Measurements from ENCODE around the gene NCLN. TPM values are rescaled to one million over a fixed set of nuclear protein-coding genes. Genes with fewer than 3 reads are reported as not detected.

NCLN gene
- total and polyA plus RNA-seq, 9 donors = 5.3 to 43.6 (median 22.1) TPM

DNA sequence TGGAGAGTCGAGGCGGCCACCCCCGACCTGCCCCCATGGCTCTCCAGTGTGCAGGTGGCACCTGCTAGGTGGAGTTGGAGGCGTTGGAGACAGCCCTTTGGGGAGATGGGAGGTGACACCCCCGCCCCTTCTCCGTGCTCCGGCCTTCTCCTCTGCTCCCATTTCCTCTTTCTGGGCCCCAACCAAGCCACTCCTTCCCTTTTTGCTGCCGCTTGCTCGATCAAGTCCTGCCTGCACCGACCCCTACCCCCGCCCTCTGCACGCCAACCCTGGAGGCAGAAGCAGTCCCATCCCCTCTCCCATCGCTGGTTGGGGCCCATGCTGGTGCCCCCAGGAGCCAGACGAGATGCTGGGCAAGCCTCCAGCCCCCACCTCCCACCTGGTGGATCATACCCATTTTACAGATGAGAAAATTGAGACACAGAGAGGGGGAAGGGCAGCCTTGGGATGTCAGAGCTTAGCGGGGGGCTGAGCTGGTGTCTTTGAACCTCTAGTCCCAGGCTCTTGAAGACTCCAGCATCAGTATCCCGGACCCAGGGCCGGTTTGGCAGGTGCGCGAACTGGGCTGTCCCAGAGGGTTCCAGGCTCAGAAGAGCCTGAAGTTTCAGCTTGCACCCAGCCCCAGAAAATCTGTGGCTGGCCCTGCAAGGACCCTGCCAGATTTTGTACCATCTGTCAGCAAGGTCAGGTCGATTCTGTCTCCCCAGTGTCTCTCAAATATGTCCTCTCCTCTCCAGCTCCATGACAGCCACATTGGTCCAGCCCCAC, 39.6 kb upstream of the NCLN start:
- no peaks in the 10 kb centered on the region for H3K9me3 ChIP-seq
- no peak overlapping the region for H3K27ac ChIP-seq
- intact Hi-C loops (cut with DNase I) = no loop called here
- WGBS, 3 donors = 73 to 75% (median 74%) methylated on average over 19 to 20 of the region's 20 CpGs
- no peak overlapping the region for H3K4me3 ChIP-seq
- H3K4me1 ChIP-seq (ENCODE audit: insufficient read depth) = peaks cover 7% of the 10 kb centered on the region
- H3K36me3 ChIP-seq = no peaks in the 10 kb centered on the region
- H3K27me3 ChIP-seq = no peaks in the 10 kb centered on the region
- TF ChIP-seq EP300 (IDR thresholded peaks at IDR 0.05) = no peak
- no peak for TF ChIP-seq POLR2A (IDR thresholded peaks at IDR 0.05)
- TF ChIP-seq, protein P1, sequence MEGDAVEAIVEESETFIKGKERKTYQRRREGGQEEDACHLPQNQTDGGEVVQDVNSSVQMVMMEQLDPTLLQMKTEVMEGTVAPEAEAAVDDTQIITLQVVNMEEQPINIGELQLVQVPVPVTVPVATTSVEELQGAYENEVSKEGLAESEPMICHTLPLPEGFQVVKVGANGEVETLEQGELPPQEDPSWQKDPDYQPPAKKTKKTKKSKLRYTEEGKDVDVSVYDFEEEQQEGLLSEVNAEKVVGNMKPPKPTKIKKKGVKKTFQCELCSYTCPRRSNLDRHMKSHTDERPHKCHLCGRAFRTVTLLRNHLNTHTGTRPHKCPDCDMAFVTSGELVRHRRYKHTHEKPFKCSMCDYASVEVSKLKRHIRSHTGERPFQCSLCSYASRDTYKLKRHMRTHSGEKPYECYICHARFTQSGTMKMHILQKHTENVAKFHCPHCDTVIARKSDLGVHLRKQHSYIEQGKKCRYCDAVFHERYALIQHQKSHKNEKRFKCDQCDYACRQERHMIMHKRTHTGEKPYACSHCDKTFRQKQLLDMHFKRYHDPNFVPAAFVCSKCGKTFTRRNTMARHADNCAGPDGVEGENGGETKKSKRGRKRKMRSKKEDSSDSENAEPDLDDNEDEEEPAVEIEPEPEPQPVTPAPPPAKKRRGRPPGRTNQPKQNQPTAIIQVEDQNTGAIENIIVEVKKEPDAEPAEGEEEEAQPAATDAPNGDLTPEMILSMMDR (IDR thresholded peaks at IDR 0.05) = no peak
- DNase-seq = no peak

DNA sequence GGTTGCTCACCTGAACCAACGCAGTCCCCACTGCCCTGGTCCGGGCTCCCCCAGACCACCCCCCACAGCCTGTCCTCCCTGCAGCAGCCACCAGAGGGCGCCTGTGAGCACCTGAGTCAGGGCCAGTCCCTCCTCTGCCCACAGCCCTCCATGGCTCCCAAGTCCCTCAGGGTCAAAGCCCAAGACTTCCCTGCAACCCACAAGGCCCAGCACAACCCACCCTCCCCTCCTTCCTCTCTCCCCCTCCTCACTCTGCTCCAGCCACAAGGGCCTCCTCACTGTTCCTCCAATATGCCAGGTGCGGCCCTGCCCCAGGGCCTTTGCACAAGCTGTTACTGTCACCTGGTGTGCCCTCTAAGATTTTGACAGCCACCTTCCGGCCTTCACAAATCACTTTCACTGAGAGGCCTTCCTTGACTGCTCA, 39.0 kb upstream of the NCLN start:
- no peak for DNase-seq
- Histone ChIP-seq H3K27me3 (no peaks in the 10 kb centered on the region), H3K9me3 (no peaks in the 10 kb centered on the region), H3K36me3 (no peaks in the 10 kb centered on the region), H3K27ac (no peak overlapping the region), H3K4me1 (ENCODE audit: insufficient read depth) (peaks cover 5% of the 10 kb centered on the region), H3K4me3 (no peak overlapping the region)
- intact Hi-C loops (cut with DNase I) = no loop called here
- 61 to 69% (median 66%) methylated on average over 5 of the region's 5 CpGs for WGBS, 3 donors
- TF ChIP-seq, protein P1 (IDR thresholded peaks at IDR 0.05) = no peak
- no peak for TF ChIP-seq POLR2A (IDR thresholded peaks at IDR 0.05)
- no peak for TF ChIP-seq EP300 (IDR thresholded peaks at IDR 0.05)

DNA sequence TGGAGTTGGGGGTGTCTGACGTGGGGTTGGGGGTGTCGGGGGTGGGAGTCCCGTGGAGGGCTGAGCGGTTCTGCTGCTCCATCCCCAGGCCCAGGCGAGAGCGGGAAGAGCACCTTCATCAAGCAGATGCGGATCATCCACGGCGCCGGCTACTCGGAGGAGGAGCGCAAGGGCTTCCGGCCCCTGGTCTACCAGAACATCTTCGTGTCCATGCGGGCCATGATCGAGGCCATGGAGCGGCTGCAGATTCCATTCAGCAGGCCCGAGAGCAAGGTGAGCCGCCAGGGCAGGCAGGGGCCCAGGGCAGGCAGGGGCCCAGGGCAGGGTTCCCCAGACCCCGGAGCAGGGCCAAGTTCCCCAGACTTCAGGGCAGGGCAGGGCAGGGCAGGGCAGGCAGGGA, 37.2 kb upstream of the NCLN start:
- DNase-seq = no peak
- intact Hi-C loops (cut with DNase I) = no loop called here
- H3K27me3 ChIP-seq = no peaks in the 10 kb centered on the region
- TF ChIP-seq, protein P1 (IDR thresholded peaks at IDR 0.05) = no peak
- TF ChIP-seq EP300 (IDR thresholded peaks at IDR 0.05) = no peak
- no peak for TF ChIP-seq POLR2A (IDR thresholded peaks at IDR 0.05)
- no peaks in the 10 kb centered on the region for H3K36me3 ChIP-seq
- no peaks in the 10 kb centered on the region for H3K9me3 ChIP-seq
- H3K4me1 ChIP-seq (ENCODE audit: insufficient read depth) = no peaks in the 10 kb centered on the region
- no peak overlapping the region for H3K27ac ChIP-seq
- no peak overlapping the region for H3K4me3 ChIP-seq
- 84 to 88% (median 86%) methylated on average over 18 to 20 of the region's 20 CpGs for WGBS, 3 donors

DNA sequence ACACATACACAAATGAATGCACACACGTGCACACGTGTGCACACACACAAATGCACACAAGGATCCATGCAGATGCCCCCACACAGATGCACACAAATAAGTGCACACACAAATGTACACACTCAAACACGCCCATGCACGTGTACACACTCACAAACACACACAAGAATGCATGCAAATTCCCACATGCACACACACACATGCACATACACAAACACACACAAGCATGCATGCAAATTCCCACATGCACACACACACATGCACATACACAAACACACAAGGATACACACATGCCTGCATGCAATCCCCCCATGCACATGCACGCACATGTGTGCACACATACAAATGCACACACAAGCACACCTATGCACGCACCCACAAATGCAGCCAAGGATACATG, 36.6 kb upstream of the NCLN start:
- DNase-seq = no peak
- 86 to 92% (median 88%) methylated on average over 6 of the region's 6 CpGs for WGBS, 3 donors
- no peaks in the 10 kb centered on the region for H3K27me3 ChIP-seq

More for the DNA sequence above, 36.6 kb upstream of the NCLN start:
- intact Hi-C loops (cut with DNase I) = no loop called here
- Histone ChIP-seq H3K27ac (no peak overlapping the region), H3K4me1 (ENCODE audit: insufficient read depth) (no peaks in the 10 kb centered on the region), H3K36me3 (no peaks in the 10 kb centered on the region), H3K4me3 (no peak overlapping the region), H3K9me3 (no peaks in the 10 kb centered on the region)
- TF ChIP-seq POLR2A (IDR thresholded peaks at IDR 0.05) (no peak), EP300 (IDR thresholded peaks at IDR 0.05) (no peak)
- TF ChIP-seq, protein P1 (IDR thresholded peaks at IDR 0.05) = no peak
